Muscle of leg (tissue), 16 donors: Measurements from ENCODE around the gene SSX2B. TPM values are rescaled to one million over a fixed set of nuclear protein-coding genes. Genes with fewer than 3 reads are reported as not detected.
"Not testable (repeated sequence)": the region's sequence is repeated elsewhere in the genome, so short reads cannot be mapped to it uniquely, and the experiment has no call there.

Experiments used
- DNase-seq: peaks from one replicate; pipeline ENCODE4 v3.0.0; 2013
- H3K27ac ChIP-seq: one replicate; pipeline ENCODE4 v1.5.1; 2013; ENCODE audit warnings: mild to moderate bottlenecking, low read length, control low read depth
- H3K27me3 ChIP-seq: one replicate; pipeline ENCODE4 v1.6.1; 2013; ENCODE audit warnings: low read length; ENCODE audit not compliant: control insufficient read depth, insufficient read depth
- H3K36me3 ChIP-seq: one replicate; pipeline ENCODE4 v1.6.1; 2013; ENCODE audit warnings: low read length; ENCODE audit not compliant: control insufficient read depth, insufficient read depth
- H3K4me1 ChIP-seq: one replicate; pipeline ENCODE4 v1.6.1; 2013; ENCODE audit warnings: low read length; ENCODE audit not compliant: control insufficient read depth, insufficient read depth
- H3K4me3 ChIP-seq: one replicate; pipeline ENCODE4 v1.5.1; 2013; ENCODE audit warnings: low read length, control low read depth
- H3K9me3 ChIP-seq: replicated peaks from 2 replicates; pipeline ENCODE4 v1.6.1; 2013; ENCODE audit warnings: low read depth, low read length; ENCODE audit not compliant: control insufficient read depth
- WGBS: methylation state at CpG from one replicate; pipeline ENCODE4 v1.1.5; 2013; ENCODE audit warnings: missing lambda C conversion rate; ENCODE audit not compliant: insufficient coverage; 5-methylcytosine and 5-hydroxymethylcytosine counted together
- long read RNA-seq, 11 donors: transcript quantifications; one replicate each; lab custom pipeline, GENCODE V29; 2026
- polyA plus RNA-seq, 8 donors: library from polyadenylated mRNA; unstranded; fragments of 120-200 nt; gene quantifications; one replicate each; pipeline versions ENCODE4 v1.2.1 to v1.2.3, GENCODE V29; 2013; ENCODE audit warnings: inconsistent platforms in 1 of 8, low replicate concordance in 1 of 8; ENCODE audit not compliant: insufficient read length in 8 of 8, insufficient read depth in 1 of 8
- total RNA-seq: library from RNA; stranded (reverse); fragments of 120-200 nt; gene quantifications from one replicate; pipeline ENCODE4 v1.2.4, GENCODE V29; 2013

SSX2B gene, protein sequence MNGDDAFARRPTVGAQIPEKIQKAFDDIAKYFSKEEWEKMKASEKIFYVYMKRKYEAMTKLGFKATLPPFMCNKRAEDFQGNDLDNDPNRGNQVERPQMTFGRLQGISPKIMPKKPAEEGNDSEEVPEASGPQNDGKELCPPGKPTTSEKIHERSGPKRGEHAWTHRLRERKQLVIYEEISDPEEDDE
- total RNA-seq: not detected
- polyA plus RNA-seq: not detected
- long read RNA-seq, donor 1: 0 reads
- long read RNA-seq, donor 2: 0 reads
- long read RNA-seq, donor 3: 0 reads
- long read RNA-seq, donor 4: 0 reads
- long read RNA-seq, donor 5: 0 reads
- long read RNA-seq, donor 6: 0 reads
- long read RNA-seq, donor 7: 0 reads
- long read RNA-seq, donor 8: 0 reads
- long read RNA-seq, donor 9: 0 reads
- long read RNA-seq, donor 10: 0 reads
- long read RNA-seq, donor 11: 0 reads

GRCh38 chrX:52750952-52751351 lies at the start of gene SSX2B:
Gene SSX2B, plus strand, starts transcription at chrX:52751252. Its CDS starts 1,429 bp downstream, at chrX:52752681.
- not testable (repeated sequence) for DNase-seq, H3K27me3 ChIP-seq, H3K4me1 ChIP-seq, H3K4me3 ChIP-seq, H3K27ac ChIP-seq, H3K36me3 ChIP-seq, H3K9me3 ChIP-seq
- no CpG with 5 or more reads among the region's 13 CpGs for WGBS

DNA sequence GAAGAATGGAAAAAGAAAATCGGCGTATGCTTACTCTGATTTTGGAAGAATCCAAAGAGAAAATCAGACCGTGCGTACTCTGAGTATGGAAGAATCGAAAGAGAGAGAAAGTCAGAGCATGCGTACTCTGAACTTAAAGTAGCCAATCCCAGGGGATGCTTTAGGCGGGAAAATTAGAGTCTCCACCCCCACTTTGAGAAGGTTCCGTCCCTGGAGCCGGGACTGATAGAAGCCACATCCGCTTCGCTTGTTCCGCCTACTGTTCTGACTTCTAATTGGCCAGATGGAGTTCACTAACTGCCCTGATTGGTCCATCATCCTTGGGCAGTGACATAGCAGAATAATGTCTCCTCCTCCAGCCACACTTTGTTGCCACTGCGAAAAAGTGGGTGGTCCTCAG lies 44.0 kb upstream of the SSX2B start, which contains the start of gene SSX2:
TSS of gene SSX2 (minus strand) at position 101 of the 400 bp plus-strand sequence. CDS start 1,429 bp downstream, outside the sequence.
- not testable (repeated sequence) for H3K36me3 ChIP-seq, H3K27ac ChIP-seq, DNase-seq, H3K9me3 ChIP-seq, H3K4me1 ChIP-seq, H3K4me3 ChIP-seq, H3K27me3 ChIP-seq
- WGBS: no CpG with 5 or more reads among the region's 13 CpGs

DNA sequence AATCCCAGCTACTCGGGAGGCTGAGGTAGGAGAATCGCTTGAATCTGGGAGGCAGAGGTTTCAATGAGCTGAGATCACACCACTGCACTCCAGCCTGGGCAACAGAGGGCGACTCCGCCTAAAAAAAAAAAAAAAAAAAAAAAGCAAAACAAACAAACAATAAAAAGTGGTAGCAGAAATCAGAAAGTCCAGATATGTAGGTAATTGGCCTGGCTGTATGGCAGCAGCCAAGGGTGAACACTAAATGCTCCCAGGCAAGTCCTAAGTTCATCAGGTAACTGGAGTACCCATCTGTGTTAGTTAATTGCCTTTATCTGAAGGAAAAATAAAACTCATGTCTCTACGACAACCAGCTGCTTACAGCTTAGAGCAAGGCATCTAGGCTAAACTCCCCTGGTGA lies 14.9 kb downstream of the SSX2B start:
- not testable (repeated sequence) for DNase-seq, H3K4me3 ChIP-seq, H3K27me3 ChIP-seq, H3K36me3 ChIP-seq, H3K27ac ChIP-seq, H3K4me1 ChIP-seq, H3K9me3 ChIP-seq
- WGBS: no CpG with 5 or more reads among the region's 5 CpGs

- H3K4me1 ChIP-seq, H3K9me3 ChIP-seq, H3K27ac ChIP-seq, H3K4me3 ChIP-seq, H3K36me3 ChIP-seq, DNase-seq, H3K27me3 ChIP-seq: not testable (repeated sequence)
- 89% methylated on average over 4 of the region's 11 CpGs for WGBS
Measured at GRCh38 chrX:52773504-52773903, 22.5 kb downstream of the SSX2B start.

- not testable (repeated sequence) for H3K27ac ChIP-seq, H3K4me1 ChIP-seq, H3K4me3 ChIP-seq, DNase-seq, H3K9me3 ChIP-seq, H3K36me3 ChIP-seq
- no CpG with 5 or more reads among the region's 2 CpGs for WGBS
- peaks cover 11% of the 10 kb centered on the region for H3K27me3 ChIP-seq
Measured at GRCh38 chrX:52797327-52797726, 46.3 kb downstream of the SSX2B start, which contains the start of gene SPANXN5. Gene SPANXN5, minus strand, starts transcription at chrX:52797427. Its CDS starts 79 bp downstream, at chrX:52797348.

DNA sequence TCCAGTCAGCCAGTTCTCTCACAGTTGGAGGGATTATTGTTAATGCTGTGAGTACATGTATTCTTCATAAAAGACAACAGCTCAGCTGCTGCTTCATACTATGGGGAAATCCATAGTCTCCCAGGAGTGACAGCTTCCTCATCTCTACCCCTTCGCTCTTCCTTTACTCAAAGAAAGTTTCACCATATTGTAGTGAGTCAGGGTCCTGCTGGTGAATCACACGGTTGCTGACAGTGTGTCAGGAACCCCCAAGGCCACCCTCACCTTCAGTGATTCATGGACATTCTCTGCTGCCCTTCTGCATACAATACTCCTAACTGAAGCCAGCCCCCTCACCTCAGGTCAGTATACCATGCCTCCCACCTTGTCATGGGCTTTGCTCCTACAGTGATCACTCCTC lies 53.8 kb downstream of the SSX2B start:
- not testable (repeated sequence) for H3K27me3 ChIP-seq, H3K9me3 ChIP-seq, H3K36me3 ChIP-seq, H3K4me1 ChIP-seq, H3K4me3 ChIP-seq, DNase-seq, H3K27ac ChIP-seq
- no CpG with 5 or more reads among the region's 2 CpGs for WGBS

Other genes with a start within 250 kb of the SSX2B start
- gene XAGE1B, start 234.2 kb upstream of the SSX2B start, total RNA-seq: 0.44 TPM
- 1 to 10 TPM in 1 of 8 donors, under 1 TPM in 1, not detected in 6; 0.61 to 1.1 TPM for gene XAGE1B, start 234.2 kb upstream of the SSX2B start, polyA plus RNA-seq
- gene SSX7, start 96.4 kb upstream of the SSX2B start, total RNA-seq: not detected
- under 1 TPM in 1 of 8 donors, not detected in 7; 0.13 TPM for gene SSX7, start 96.4 kb upstream of the SSX2B start, polyA plus RNA-seq
- gene SSX2, start 44.1 kb upstream of the SSX2B start, total RNA-seq: not detected
- not detected for gene SSX2, start 44.1 kb upstream of the SSX2B start, polyA plus RNA-seq
- gene SPANXN5, start 46.2 kb downstream of the SSX2B start, total RNA-seq: not detected
- not detected for gene SPANXN5, start 46.2 kb downstream of the SSX2B start, polyA plus RNA-seq
- gene XAGE5, start 60.0 kb downstream of the SSX2B start, total RNA-seq: not detected
- gene XAGE5, start 60.0 kb downstream of the SSX2B start, polyA plus RNA-seq: not detected
- gene XAGE3, start 116.8 kb downstream of the SSX2B start, total RNA-seq: 0.18 TPM
- gene XAGE3, start 116.8 kb downstream of the SSX2B start, polyA plus RNA-seq: under 1 TPM in 1 of 8 donors, not detected in 7; 0.56 TPM
- gene FAM156B, start 146.1 kb downstream of the SSX2B start, total RNA-seq: 20.8 TPM
- gene FAM156B, start 146.1 kb downstream of the SSX2B start, polyA plus RNA-seq: 10 to 100 TPM; 15.0 to 25.9 (median 21.1) TPM
- 22.3 TPM for gene FAM156A, start 207.3 kb downstream of the SSX2B start, total RNA-seq
- 10 to 100 TPM; 19.3 to 34.2 (median 27.3) TPM for gene FAM156A, start 207.3 kb downstream of the SSX2B start, polyA plus RNA-seq